Measurements from ENCODE around the gene ADARB2.

The ADARB2 gene

DNA sequence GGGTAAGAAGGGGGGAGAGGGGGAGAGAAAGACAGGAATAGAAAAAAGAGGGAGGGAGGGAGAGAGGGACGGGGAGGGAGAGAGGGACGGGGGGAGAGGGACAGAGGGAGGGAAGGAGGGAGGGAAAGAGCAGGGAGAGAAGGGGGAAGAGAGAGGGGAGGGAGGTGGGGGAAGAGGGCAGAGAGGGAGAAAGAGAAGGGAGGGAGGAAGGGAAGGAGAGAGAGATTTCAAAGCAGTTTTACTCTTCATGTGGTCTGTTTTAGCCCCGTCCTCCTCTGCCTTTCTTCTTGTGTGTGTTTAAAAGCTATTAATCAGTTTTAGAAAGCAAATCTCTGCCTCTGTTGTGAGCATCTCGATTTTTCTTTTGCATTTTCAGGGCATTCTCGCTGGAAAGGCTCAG, 444.2 kb downstream of the ADARB2 start:
- no peak for DNase-seq

DNA sequence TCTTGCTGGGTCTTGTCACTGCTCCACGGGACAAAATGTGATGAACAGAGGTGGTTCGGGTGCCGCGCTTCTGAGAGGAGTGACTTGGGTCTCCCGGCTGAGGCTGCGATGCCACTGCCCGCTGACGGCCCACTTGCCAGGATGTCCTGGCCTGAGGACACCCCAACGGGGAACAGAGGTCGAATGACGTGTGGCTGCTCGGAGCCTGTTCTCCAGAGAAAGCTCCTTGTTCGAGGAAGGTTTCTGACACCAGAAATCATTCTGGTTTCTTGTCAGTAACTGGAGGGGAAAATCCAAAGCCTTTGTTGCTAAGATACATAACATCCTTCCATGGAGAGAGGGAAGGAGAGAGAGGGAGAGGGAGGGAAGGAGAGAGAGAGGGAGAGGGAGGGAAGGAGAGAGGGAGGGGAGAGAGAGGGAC, 444.7 kb downstream of the ADARB2 start:
- DNase-seq = no peak

DNA sequence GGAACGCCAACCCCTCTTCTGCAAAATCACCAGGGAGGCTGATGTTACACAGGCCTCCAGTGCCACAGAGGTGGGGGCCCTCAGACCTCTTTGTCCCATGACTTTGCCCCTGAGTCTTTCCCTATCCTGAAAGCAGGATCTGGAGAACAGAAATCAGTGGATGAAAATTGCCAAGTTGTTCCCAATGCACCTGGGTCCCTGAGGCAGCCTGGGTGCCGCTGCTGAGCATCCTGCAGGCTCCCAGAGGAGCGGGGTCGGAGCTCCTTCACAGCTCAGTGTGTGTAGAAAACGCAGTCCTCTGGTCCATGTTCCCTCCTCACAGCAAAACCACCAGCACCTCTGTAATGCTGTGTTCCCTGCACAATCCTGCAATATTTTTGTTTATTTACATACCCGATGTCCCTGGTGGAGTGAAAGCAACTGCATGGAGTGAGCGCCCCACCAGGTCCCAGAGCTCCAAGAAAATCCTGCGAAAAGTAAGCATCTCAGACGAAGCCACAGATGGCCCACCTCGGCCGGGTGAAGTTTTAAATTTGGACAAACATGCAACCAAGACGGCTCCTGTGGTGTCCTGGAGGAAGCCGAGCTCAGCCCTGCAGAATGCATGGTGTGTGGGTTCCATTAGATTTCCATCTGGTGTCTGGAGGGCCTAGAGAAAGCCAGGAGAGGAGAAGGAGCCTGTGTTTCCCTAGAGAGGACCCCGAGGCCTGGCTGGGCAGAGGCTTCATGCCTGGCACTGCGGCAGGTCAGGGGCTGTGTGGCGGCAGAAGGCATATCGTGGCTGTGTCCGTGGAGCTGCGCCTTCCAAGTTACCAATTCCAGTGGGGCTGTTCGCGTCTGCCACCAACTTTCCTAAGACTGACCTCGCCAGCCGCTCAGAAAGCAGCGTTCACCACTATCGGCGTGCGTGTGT, 445.9 kb downstream of the ADARB2 start:
- DNase-seq = no peak

DNA sequence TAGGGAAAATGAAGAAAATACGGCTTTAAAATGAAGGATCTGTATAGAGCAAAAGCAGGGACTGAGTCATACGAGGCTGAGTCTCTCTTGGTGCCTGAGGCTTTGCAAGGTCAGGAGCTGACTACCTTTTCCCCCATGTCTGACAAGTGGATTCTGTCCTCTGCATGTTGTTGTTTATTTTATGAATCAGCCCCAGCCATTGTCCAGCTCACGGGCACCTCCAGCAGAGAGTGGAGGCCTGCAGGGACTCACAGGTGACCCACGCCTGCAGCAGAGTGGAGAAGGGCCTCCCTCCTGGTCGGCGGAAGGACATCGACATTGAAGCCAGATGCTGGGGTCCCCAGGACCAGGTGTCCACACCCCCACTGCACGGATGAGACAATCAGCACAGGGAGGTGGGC, 447.3 kb downstream of the ADARB2 start:
- no peak for DNase-seq

DNA sequence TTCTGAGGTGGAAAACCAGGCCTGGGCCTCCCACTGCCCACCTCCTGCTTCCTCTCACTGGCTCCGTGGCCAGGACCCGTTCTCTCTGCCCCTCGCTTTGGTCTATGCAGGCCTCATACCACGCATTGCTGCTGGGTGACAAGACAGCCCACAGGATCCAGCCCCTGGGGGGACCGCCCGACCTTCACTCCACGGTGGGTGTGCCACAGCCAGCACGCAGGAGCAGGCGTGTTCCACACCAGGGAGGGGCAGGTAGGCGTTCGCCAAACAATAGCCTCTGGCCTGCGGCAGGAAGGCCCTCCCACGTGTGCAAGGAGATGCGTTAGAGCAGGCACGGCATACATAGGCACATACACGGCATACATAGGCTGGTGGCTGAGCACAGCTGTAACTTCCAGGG, 447.7 kb downstream of the ADARB2 start:
- DNase-seq = peak; percentile 22

DNA sequence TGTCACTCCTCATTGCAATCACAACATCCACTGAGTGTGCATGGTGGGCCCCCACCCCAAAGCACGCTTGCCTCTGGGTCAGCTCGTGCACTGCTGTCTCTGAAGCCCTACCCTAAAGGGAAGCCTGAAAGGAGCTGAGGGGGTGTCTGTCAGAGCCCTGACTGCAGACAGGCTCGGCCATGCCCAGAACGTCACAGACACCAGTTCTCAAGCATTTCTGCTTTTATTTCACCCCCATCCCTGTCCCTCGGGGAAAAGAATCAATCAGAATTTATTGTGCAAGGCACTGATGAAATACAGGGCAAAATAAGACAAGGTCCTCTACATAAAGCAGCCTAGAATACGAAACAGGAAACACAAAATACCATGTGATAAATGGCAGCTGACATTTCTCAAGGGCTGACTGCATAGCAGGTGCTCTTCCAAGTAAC, 449.3 kb downstream of the ADARB2 start:
- DNase-seq = no peak

DNA sequence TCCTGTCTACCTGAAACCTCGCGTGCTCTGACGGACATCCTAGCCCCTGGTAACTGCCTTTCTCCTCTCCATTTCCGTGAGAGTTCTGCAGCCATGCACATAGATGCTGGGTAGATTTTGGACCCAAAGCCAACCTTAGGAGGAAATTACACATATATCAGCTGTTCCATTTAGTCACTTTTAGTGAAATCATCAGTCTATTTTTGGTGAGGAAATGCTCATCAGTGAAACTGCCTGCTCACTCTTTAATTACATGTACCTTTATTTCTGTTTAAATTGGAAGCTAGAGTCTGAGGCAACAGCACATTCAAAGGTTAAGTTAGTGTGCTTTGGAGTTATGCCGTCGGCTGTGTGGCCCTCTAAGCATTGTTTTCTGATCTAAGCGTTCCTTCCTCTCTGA, 449.8 kb downstream of the ADARB2 start:
- DNase-seq = no peak

DNA sequence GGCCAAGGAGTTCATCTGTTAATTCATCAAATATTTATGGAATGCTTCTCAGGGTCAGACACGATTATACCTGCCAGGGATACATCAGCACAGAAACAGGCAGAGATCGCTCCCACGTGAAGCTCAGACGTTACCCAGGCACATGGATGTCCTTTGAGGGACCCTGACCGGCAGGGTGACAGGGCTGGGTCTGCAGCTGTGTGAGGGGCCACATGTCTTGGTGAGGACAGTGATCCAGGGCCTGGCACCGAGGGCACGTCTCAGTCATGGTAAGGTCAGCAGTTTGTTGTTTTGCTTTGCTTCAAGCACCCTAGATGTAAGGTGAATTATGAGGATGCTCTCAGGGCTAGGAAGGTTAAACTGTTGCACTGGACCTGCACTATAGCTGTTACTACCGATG, 453.2 kb downstream of the ADARB2 start:
- no peak for DNase-seq

DNA sequence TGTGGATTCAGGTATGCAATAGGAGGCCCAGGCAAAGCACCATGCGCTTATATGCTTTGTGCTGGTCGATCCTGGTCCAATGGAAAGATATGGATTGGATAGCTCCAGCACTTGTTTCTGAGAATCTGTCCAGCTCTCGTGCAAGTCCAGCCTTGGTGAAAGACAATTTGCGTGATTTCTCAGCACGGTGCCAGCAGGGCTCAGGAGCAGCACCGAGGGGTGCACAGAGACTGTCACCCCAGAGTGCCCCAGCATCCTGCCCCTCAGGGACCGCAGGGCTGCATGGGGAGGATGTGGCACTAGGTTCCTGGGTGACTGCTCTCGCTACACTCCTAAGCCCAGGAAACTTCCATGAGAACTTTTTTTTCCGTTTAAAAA, 455.9 kb downstream of the ADARB2 start:
- no peak for DNase-seq

DNA sequence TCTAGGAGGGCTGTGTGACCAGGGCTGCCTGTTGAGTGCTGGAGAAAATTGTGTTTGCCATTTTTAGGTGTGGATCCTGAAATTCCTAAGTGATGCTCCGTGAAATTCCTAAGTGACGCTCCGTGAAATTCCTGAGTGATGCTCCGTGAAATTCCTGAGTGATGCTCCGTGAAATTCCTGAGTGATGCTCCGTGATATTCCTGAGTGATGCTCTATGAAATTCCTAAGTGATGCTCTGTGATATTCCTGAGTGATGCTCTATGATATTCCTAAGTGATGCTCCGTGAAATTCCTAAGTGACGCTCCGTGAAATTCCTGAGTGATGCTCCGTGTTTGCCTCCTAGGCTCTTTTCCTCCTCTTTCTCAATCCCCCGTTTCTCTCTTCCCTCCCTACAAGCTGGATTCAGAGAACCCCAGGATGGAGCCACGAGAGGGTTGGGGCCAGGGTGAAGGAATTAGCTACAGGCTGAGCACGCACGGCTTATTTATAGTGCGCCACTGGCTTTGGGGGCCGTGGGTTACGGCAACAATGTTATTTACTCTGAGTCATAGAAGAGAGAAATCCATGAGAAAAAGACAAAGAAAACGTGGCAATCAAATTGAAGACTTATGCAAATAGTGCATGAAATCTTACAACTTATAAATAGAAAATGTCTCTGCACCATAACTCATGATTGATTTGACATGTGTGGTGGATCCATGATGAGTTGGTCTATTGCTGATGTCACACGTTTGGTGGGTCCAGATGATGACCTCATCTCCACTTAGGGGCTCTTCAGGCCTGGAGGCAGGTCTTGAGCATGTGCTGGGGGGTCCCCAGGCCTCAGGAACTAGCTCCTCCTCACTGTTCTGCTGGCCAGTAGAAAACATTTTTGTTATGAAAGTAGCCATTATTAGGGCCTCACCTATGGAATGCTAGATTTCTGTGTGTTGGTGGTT, 456.6 kb downstream of the ADARB2 start:
- no peak for DNase-seq

DNA sequence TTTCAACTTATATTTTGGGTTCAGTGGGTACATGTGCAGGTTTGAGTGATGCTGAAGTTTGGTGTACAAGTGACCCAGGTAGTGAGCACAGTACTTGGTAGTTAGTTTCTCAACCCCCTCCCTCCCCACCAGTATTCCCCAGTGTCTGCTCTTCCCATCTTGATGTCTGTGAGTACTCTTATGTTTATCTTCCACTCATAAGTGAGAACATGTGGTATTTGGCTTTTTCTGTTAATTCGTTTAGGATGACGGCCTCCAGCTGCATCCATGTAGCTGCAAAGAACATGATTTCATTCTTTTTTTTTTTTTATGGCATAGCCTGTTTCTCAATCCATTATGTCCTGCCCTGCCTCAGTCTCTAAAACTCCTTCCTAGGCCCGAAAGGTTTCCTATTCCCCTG, 459.0 kb downstream of the ADARB2 start:
- no peak for DNase-seq

DNA sequence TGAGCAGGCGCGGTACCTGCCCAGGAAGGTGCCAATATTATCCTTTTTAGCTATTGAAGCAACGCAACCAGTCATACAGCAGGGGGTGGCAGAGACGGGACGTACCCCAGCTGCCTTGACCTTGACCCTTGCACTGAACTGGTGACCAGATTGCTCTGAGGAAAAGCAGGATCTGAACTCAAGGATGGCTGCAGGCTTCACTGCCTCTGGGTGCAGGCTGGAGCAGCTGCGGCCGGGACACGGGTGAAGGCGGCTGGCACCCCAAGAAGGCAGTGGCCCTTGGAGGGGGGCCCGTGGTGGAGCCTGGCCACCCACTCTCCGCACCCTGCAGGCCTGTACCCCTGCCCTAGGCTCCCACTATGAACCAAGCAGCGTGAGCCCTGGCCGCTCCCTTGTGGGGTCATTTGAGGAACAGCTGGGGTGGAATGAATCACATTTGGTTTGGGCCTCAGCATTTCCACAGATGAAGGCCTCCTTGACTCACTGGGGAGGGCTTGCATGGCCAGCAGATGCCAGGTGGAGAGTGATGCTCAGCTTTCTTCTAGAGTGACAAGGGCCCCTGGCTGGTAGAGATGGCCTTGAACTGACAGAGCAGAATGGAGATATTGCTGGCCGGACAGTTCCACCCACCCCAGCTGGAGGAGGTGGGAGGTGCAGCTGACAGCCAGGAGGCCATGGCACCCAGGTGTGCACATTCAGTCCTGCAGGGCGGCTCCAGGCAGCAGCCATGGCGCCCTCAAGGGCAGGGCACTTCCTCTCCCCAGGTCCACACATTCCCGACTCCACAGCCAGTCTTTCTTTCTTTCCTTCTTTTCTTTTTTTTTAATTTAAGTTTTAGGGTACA, 462.4 kb downstream of the ADARB2 start:
- no peak for DNase-seq

DNA sequence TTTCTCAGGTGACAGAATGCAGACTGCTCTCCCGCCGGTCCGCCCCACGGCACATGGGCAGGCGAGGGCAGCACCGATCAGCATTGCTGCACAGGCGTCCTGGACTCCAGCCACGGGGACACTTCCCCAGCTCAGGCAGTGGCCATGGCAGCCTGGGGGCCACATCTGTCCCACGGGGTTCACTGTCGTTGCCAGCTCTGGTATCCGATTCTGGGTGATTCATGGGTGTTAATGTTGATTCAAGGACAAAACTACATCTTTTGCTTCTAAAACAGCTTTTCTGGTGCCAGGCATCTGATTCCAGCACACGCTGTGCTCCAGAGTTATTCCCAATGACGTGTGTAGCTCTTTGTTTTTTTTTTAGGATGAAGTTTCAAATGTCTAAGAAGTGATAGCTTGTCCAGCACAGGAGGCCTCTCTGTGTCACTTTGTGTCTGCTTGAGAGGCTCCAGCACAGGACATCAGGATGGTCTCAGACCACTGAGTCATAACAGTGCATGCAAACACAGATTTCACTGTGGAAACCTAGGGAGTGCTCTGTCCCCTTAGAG, 463.1 kb downstream of the ADARB2 start:
- DNase-seq = no peak

DNA sequence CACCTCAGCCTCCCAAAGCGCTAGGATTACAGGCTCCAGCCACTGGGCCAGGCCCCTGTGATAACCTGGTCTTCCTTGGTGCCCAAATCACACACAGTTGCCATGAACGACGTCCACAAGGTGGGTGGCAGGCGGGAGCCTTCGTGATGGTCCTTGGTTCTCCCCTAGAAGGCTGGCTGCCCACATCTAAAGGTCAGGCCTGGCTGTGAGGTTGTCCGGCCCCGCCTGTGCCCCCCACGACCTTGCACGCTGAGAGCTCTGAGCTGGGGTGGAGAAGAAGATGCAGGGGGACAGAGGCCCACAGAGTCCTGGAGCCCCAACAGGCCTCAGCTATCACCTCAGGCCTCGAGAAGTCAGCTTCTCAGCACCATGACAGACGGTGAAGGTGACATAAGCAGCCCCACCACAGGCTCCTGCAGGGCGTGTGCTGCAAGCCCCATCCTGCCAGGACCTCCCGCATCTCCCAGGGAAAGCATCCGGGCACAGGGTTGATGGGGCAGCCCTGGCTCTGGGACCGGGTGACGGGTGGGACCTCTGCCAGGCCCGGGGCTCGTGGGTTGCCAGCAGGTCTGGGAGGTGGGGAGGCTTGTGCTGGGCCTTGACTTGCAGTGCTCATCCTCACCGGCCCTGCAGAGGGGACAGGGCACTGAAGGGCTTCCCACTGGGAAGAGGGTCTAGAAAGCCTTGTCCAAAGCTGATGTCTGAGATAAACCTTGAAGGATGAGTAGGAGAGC, 463.8 kb downstream of the ADARB2 start:
- DNase-seq = no peak

DNA sequence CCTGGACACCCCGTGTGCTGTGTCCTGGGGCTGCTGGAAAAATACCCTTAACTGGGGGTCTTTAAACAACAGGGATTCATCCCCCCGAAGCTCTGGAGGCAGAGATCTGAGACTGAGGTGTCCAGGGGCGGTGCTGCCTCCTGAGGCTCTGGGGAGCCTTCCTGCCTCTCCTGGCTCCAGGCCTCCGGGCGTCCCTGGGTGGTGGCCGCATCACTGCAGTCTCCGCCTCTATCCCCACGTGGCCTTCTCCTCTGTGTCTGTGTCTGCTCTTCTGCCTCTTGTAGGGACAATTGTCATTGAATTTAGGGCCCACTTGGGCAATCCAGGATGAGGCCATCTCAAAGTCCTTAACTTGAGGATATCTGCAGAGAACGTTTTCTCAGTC, 464.6 kb downstream of the ADARB2 start:
- no peak for DNase-seq

DNA sequence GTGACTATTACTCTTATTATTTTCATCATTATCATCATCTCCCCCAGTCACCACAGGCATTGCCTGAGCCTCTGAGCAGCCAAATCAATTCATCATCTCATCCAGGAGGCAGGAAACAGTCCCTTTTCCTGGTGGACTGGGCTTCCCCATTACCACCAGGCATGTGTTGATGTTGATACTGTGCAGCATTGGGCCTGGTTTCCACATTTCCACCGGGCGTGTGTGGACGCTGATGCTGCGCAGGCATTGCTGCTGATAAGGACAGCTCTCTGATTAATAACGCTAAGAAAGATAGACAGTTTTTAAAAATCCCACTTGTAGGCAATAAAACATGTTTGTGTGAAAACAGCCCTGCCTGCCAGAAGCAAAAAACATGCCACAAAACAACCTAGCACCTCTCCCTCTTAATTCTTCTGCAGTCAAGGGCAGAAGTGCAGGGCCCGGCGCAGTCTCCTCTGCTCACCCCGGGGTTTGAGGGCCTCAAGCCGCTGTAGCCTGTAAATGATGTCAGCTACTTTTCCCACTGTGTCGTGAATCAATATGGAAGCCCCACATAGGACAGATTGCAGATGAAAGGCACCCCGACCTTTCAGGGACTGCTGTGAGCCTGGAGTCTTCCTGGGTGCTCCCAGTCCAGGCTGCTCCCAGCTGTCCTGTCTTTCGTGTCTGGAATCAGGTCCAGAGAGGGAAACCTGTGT, 465.1 kb downstream of the ADARB2 start:
- DNase-seq = no peak

DNA sequence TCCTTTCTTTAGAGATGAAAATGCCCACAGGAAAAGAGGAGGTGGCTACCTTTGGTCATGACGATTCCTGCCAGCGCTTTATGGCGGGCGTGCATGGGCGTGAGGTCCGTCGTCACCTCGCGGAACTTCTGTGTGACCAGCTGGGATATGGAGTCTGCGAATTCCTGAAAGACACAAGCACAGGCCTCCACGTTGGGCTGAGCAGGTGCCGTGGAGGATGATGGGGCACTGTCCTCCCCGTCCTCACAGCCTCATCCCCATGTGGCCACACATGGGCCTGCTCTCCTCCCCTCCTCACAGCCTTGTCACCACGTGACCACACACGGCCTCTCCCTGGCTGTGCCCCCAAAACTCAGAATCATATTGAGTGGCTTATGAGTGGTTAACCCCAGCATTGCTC, 466.4 kb downstream of the ADARB2 start:
- DNase-seq = no peak

DNA sequence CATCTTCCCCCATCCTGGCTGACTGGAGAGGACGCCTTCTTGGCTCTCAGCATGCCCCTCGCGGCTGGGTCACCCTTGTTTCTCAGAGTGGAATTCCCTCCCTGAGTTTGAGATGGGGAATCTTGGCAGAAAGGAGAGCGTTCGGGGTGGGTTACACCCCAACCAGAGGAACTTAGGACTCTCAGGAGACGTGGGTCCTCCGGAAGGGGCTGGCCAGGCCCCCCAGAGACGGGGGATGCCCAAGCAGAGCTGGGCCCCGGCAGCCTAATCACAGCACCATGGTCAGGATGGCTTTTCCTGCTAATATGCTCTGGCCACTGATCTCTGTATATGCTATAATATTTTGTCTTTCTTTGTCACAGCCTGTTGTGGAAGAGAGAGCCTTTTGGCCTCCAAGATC, 466.8 kb downstream of the ADARB2 start:
- DNase-seq = no peak

DNA sequence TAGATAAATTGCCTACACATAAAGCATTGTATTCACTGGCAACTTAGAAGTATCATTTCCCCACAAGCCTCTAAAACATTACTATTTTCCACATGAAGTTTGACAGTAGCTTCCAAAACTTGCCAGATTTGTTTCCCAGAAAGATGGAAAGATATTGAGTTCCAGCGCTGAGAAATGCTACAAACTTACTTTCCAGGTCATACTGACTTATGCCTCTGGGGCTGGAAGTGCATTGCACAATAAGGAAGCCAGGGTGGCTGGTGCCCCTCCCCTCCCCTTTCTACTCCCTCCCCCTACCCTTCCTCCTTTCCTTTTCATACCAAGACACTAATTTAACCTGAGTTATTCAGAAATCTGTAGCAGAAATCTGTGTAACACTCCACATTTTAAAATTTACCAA, 468.5 kb downstream of the ADARB2 start:
- no peak for DNase-seq

DNA sequence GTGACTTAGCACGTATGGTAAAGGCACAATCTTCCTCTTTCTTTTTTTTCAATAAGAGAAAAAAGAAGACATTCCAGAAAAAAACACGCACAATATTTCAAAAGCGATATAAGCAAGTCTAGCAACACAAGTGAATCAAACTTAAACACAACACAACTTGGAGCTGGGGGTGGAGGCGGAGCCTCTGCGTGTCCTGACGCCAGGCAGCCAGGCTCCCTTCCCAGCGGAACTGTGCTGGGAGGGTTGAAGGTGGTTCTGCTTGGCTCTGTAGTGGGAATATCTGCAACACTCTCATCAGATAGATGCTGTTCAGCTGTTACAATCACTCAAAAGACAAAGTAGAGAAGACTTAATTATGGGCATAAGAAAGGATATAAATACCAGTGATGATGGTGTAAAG, 469.8 kb downstream of the ADARB2 start:
- DNase-seq = no peak

DNA sequence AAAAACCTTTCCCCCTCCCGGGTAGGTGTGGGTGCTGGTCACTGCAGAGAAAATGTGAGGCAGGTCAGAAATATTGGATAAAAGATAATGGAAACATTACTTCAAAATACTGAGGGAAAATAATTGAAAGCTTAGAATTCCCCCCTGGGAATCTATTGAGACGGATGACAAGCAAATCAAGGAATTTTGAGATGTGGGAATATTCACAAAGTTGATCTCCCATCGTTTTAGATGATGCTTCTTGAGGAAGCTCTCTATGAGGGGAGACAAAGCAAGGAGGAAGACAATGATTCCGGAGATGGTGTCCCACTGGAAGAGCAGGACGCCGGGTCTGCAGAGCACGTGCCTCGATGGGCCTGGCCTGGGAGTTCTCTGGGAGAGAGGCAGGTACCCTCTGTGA, 470.2 kb downstream of the ADARB2 start:
- no peak for DNase-seq

Measured in NCI-H146 (cell line).